ENCODE measurements around the gene RBM33. TPM values are rescaled to one million over a fixed set of nuclear protein-coding genes. Genes with fewer than 3 reads are reported as not detected.
A peak's percentile ranks its signal among the peaks of the same experiment; 100 is the strongest.

The RBM33 gene
- total and polyA plus RNA-seq, 2 of the 13 experiments (the other 11 are each of a cell fraction or from before 2014, with no cell fraction given), result 12.4 to 28.9 TPM

GRCh38 chr7:155597753-155598140, 46.7 kb upstream of the RBM33 start:
- Histone ChIP-seq H4K20me1 (ENCODE audit: insufficient read depth, low read length) (no peaks in the 10 kb centered on the region), H3K4me3 (replicated peaks in 1 of 3; ENCODE audit: insufficient read depth in 1 of 3, low read depth in 2 of 3, low read length in 3 of 3) (peak overlapping the region; percentile 23 to 62 (median 39); a peak in 5 of 6 replicates), H3K9me3 (ENCODE audit: low read length) (no peaks in the 10 kb centered on the region), H3K27ac (ENCODE audit: extremely low read length, insufficient read depth, low read length) (no peak overlapping the region), H3K4me2 (ENCODE audit: low read depth, low read length) (peak overlapping the region; percentile 82), H3K79me2 (ENCODE audit: insufficient read depth, low read length) (no peaks in the 10 kb centered on the region), H3K9ac (ENCODE audit: insufficient read depth, low read depth, low read length) (no peak overlapping the region), H3K27me3 (ENCODE audit: control insufficient read depth in 1 of 2, insufficient read depth in 2 of 2, low read length in 2 of 2) (no peaks in the 10 kb centered on the region), H2AFZ (ENCODE audit: low read length) (no peak overlapping the region), H3K36me3 (replicated peaks in 1 of 2; ENCODE audit: control insufficient read depth in 1 of 2, insufficient read depth in 2 of 2, low read length in 2 of 2) (no peaks in the 10 kb centered on the region), H3K4me1 (ENCODE audit: insufficient read depth, low read length) (peaks cover 60% of the 10 kb centered on the region)
- ATAC-seq (peak; percentile 76), DNase-seq (ENCODE audit: low spot score) (peak; percentile 73), FAIRE-seq (peak; percentile 77)
- BruUV-seq (replicated peaks), result no TSS peak
- POLR2A ChIA-PET, result interaction anchor here (3.3 kb wide), 1 partner anchor 22 kb away, joined by 47 read pairs; no protein-coding TSS in a partner anchor
- 0% methylated on average over 1 of the region's 1 CpG for WGBS (ENCODE audit: low lambda C conversion rate)
- in situ Hi-C loops (cut with HindIII; ENCODE audit: extremely low pct_ligation_motif_present, low pct_unique_long_range_greater_than_20kb), result no loop called here
- CTCF ChIA-PET (ENCODE audit: low intra/inter-chr PET ratio, low total read pairs), result interaction anchor here (2.9 kb wide), 1 partner anchor 141 kb away, joined by 21 read pairs; no protein-coding TSS in a partner anchor
- intact Hi-C loops (cut with micrococcal nuclease; ENCODE audit: unreplicated experiment), result loop anchor here (1.0 to 5.0 kb wide), 4 partner anchors 22 to 141 kb away; partner anchors contain the start of gene RBM33
- no peak for TF ChIP-seq ZNF101 (CRISPR knock-in tag; IDR thresholded peaks at IDR 0.05; ENCODE audit: borderline replicate concordance, low read depth)
- TF ChIP-seq KAT8 (CRISPR knock-in tag; IDR thresholded peaks at IDR 0.05), result peak; percentile 25; the same call in 1 of the 2 replicates
- no peak for TF ChIP-seq GZF1 (CRISPR knock-in tag; IDR thresholded peaks at IDR 0.05)
- 0 out of 2 replicates have a peak, but pooled peaks have one; percentile 21 for TF ChIP-seq SMC3 (IDR thresholded peaks at IDR 0.05; ENCODE audit: low read length)
- no peak for TF ChIP-seq ADNP (CRISPR knock-in tag; IDR thresholded peaks at IDR 0.05)
- TF ChIP-seq, protein P1, sequence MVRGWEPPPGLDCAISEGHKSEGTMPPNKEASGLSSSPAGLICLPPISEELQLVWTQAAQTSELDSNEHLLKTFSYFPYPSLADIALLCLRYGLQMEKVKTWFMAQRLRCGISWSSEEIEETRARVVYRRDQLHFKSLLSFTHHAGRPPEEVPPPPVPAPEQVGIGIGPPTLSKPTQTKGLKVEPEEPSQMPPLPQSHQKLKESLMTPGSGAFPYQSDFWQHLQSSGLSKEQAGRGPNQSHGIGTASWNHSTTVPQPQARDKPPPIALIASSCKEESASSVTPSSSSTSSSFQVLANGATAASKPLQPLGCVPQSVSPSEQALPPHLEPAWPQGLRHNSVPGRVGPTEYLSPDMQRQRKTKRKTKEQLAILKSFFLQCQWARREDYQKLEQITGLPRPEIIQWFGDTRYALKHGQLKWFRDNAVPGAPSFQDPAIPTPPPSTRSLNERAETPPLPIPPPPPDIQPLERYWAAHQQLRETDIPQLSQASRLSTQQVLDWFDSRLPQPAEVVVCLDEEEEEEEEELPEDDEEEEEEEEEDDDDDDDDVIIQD (CRISPR knock-in tag; IDR thresholded peaks at IDR 0.05; ENCODE audit: low read depth), result 0 out of 2 replicates have a peak, but pooled peaks have one; percentile 4
- TF ChIP-seq, protein P2, sequence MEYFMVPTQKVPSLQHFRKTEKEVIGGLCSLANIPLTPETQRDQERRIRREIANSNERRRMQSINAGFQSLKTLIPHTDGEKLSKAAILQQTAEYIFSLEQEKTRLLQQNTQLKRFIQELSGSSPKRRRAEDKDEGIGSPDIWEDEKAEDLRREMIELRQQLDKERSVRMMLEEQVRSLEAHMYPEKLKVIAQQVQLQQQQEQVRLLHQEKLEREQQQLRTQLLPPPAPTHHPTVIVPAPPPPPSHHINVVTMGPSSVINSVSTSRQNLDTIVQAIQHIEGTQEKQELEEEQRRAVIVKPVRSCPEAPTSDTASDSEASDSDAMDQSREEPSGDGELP (IDR thresholded peaks at IDR 0.05; ENCODE audit: borderline replicate concordance, low read depth), result no peak
- no peak for TF ChIP-seq TEAD3 (CRISPR knock-in tag; optimal IDR thresholded peaks at IDR 0.05; ENCODE audit: borderline replicate concordance)
- TF ChIP-seq ZNF772 (CRISPR knock-in tag; IDR thresholded peaks at IDR 0.05), result no peak
- no peak for TF ChIP-seq ZSCAN25 (CRISPR knock-in tag; IDR thresholded peaks at IDR 0.05)
- TF ChIP-seq ZSCAN29 (CRISPR knock-in tag; conservative IDR thresholded peaks at IDR 0.05), result 0 out of 2 replicates have a peak, but pooled peaks have one; percentile 40
- TF ChIP-seq ZNF24 (IDR thresholded peaks at IDR 0.05), result no peak
- TF ChIP-seq, protein P3, sequence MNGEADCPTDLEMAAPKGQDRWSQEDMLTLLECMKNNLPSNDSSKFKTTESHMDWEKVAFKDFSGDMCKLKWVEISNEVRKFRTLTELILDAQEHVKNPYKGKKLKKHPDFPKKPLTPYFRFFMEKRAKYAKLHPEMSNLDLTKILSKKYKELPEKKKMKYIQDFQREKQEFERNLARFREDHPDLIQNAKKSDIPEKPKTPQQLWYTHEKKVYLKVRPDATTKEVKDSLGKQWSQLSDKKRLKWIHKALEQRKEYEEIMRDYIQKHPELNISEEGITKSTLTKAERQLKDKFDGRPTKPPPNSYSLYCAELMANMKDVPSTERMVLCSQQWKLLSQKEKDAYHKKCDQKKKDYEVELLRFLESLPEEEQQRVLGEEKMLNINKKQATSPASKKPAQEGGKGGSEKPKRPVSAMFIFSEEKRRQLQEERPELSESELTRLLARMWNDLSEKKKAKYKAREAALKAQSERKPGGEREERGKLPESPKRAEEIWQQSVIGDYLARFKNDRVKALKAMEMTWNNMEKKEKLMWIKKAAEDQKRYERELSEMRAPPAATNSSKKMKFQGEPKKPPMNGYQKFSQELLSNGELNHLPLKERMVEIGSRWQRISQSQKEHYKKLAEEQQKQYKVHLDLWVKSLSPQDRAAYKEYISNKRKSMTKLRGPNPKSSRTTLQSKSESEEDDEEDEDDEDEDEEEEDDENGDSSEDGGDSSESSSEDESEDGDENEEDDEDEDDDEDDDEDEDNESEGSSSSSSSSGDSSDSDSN (CRISPR knock-in tag; IDR thresholded peaks at IDR 0.05), result 0 out of 2 replicates have a peak, but pooled peaks have one; percentile 2
- TF ChIP-seq ZSCAN5A (CRISPR knock-in tag; IDR thresholded peaks at IDR 0.05; ENCODE audit: borderline replicate concordance), result no peak
- TF ChIP-seq POGK (CRISPR knock-in tag; conservative IDR thresholded peaks at IDR 0.05), result no peak
- peak; percentile 22; the same call in 1 of the 2 replicates for TF ChIP-seq PHF21A (CRISPR knock-in tag; IDR thresholded peaks at IDR 0.05)
- TF ChIP-seq MIXL1 (CRISPR knock-in tag; IDR thresholded peaks at IDR 0.05), result 0 out of 2 replicates have a peak, but pooled peaks have one; percentile 54
- no peak for TF ChIP-seq ZBTB7B (CRISPR knock-in tag; IDR thresholded peaks at IDR 0.05)
